A673 (cell line): ENCODE measurements around the gene CD6.

Experiments used
- EZH2 ChIP-seq: fragments of 200-600 bp; sonication (generic); IDR thresholded peaks from 2 replicates; pipeline ENCODE4 v1.6.1; 2017; ENCODE audit warnings: borderline replicate concordance, low read depth, mild to moderate bottlenecking, mixed read lengths, antibody characterized with exemption, low read length; ENCODE audit not compliant: poor library complexity, severe bottlenecking
- TF ChIP-seq, protein P1 (sequence below): fragments of 300-800, 200-600 bp; sonication (generic); conservative IDR thresholded peaks from 2 replicates; pipeline ENCODE4 v1.5.1; 2017; ENCODE audit warnings: low read depth, mild to moderate bottlenecking, antibody characterized with exemption, low read length, moderate library complexity, mixed read lengths

- TF ChIP-seq, protein P1, sequence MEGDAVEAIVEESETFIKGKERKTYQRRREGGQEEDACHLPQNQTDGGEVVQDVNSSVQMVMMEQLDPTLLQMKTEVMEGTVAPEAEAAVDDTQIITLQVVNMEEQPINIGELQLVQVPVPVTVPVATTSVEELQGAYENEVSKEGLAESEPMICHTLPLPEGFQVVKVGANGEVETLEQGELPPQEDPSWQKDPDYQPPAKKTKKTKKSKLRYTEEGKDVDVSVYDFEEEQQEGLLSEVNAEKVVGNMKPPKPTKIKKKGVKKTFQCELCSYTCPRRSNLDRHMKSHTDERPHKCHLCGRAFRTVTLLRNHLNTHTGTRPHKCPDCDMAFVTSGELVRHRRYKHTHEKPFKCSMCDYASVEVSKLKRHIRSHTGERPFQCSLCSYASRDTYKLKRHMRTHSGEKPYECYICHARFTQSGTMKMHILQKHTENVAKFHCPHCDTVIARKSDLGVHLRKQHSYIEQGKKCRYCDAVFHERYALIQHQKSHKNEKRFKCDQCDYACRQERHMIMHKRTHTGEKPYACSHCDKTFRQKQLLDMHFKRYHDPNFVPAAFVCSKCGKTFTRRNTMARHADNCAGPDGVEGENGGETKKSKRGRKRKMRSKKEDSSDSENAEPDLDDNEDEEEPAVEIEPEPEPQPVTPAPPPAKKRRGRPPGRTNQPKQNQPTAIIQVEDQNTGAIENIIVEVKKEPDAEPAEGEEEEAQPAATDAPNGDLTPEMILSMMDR: no peak
- TF ChIP-seq EZH2: no peak
Observed at GRCh38 chr11:61055776-61056175, 84.3 kb downstream of the CD6 start.
